Astrocyte of the cerebellum (primary cell): ENCODE results near the gene COL4A3.

ENCODE experiments used
- DNase-seq: peaks from one replicate; pipeline ENCODE4 v3.0.0-alpha.2; 2011; ENCODE audit warnings: low read depth
- H3K4me3 ChIP-seq: 2 replicates; pipeline ENCODE4 v1.5.1; 2011; ENCODE audit warnings: mild to moderate bottlenecking, low read depth, low read length, moderate library complexity
- CTCF ChIP-seq: IDR thresholded peaks from 2 replicates; pipeline ENCODE4 v1.5.1; 2012; ENCODE audit warnings: low read length, low read depth, moderate library complexity, mild to moderate bottlenecking; ENCODE audit errors: missing control alignments
- in situ Hi-C: cut with HindIII; loops from 2 replicates; pipeline ENCODE4 v1.10.0; 2017; ENCODE audit warnings: low sequenced_read_pairs

The COL4A3 gene

GRCh38 chr2:227163998-227164762 lies at the start of gene COL4A3, which contains the start of gene COL4A4:
COL4A3 (plus strand) TSS chr2:227164624; CDS start chr2:227164727, 103 bp downstream.
COL4A4 (minus strand) TSS chr2:227164205; CDS start chr2:227147483, 16,722 bp downstream.
- in situ Hi-C loops, result no loop called here
- no peak for DNase-seq
- peak within 1 kb of the TSS; percentile 48 for H3K4me3 ChIP-seq
- TF ChIP-seq CTCF, result no peak

GRCh38 chr2:227115761-227116160 lies 48.7 kb upstream of the COL4A3 start:
- in situ Hi-C loops, result no loop called here
- TF ChIP-seq CTCF, result no peak
- DNase-seq, result no peak
- H3K4me3 ChIP-seq, result no peak overlapping the region

DNA sequence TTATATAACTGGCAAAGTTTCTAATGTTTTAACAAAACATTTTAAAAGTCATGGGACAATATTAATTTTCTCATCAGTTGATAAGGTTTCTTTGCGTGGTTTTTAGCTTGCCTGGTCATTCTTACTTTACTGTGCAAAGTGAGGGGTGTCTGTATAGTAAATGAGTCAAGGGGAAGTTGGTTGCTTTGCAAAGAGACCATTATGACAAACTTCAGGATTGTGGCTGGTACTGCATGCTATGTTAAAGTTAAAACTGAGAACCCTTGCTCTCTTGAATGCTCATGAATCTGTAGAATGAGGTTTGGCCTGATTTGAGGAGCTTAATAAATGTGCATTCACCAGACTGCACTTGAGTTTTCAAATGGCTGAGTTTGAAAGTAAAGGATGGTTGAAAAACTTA lies 47.4 kb upstream of the COL4A3 start:
- TF ChIP-seq CTCF, result no peak
- DNase-seq, result no peak
- in situ Hi-C loops, result no loop called here
- H3K4me3 ChIP-seq, result no peak overlapping the region

DNA sequence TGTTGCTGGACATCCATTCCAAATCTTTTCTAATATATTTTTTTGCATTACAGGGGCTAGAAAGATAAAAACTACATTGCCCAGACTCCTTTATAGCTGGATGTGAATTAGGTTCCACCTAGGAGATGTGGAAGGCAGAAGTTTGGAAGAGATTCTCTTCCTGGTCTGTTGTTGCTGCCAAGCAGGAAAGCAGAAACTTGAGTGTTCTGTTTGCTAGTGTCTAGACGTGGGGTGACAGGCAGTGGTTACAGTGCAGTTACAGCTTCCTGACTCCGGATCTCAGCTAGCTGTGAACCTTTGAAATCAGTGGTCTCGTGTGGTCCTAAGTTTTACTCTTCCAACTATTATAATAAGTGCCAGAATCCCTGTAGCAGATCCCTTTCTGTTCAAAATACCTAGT lies 46.6 kb upstream of the COL4A3 start:
- H3K4me3 ChIP-seq, result no peak overlapping the region
- DNase-seq, result no peak
- no peak for TF ChIP-seq CTCF
- in situ Hi-C loops, result no loop called here

- no peak for DNase-seq
- no peak for TF ChIP-seq CTCF
- in situ Hi-C loops, result no loop called here
- H3K4me3 ChIP-seq, result no peak overlapping the region
These were observed 46.1 kb upstream of the COL4A3 start for GRCh38 chr2:227118353-227118752.

- no peak for DNase-seq
- in situ Hi-C loops, result no loop called here
- H3K4me3 ChIP-seq, result no peak overlapping the region
- TF ChIP-seq CTCF, result no peak
These were observed 40.7 kb upstream of the COL4A3 start for GRCh38 chr2:227123697-227124096.

DNA sequence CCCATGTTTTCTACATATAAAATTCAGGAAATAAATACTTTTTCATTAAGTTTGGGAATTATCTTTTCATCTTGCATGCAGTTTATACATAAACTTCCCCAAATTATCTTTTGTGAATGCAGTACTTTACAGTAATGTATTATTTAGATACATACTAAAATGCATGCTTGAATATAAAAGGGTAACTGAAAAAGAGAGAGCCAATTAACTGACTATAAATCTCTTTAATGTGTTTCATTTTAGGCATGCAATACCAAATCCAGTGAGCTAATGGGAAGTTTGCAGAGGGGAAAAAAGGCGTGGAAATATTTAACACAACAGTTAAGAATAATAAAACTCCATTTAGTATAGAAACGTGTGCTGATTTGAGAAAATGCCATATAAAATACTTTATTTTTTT lies 39.6 kb upstream of the COL4A3 start:
- in situ Hi-C loops, result no loop called here
- no peak for DNase-seq
- no peak for TF ChIP-seq CTCF
- H3K4me3 ChIP-seq, result no peak overlapping the region
